GM12891 (cell line): ENCODE data around the gene AHCYL1.

ENCODE experiments used
- DNase-seq: peaks from one replicate; pipeline ENCODE4 v3.0.0; 2011; ENCODE audit warnings: low spot score; ENCODE audit not compliant: insufficient read length
- FAIRE-seq: peaks from 2 replicates; lab custom pipeline; 2011; peaks lifted over from hg19 to GRCh38; lab: Jason Lieb, UNC
- PAX5 ChIP-seq: IDR thresholded peaks from 2 replicates; pipeline ENCODE4 v1.6.1; 2011; ENCODE audit warnings: low read length, moderate library complexity, mild to moderate bottlenecking; ENCODE audit not compliant: insufficient read depth, severe bottlenecking
- POLR2A ChIP-seq: IDR thresholded peaks from 2 replicates; pipeline ENCODE4 v1.6.1; 2011; ENCODE audit warnings: low read depth, low read length, control low read depth
- POLR2AphosphoS5 ChIP-seq: IDR thresholded peaks from 2 replicates; pipeline ENCODE4 v1.6.1; 2011; ENCODE audit warnings: low read depth, low read length, control low read depth
- POU2F2 ChIP-seq: IDR thresholded peaks from 2 replicates; pipeline ENCODE4 v1.6.1; 2011; ENCODE audit warnings: low read depth, mild to moderate bottlenecking, control low read depth, low read length, moderate library complexity
- SPI1 ChIP-seq: IDR thresholded peaks from 2 replicates; pipeline ENCODE4 v1.6.1; 2011; ENCODE audit warnings: low read depth, low read length, control low read depth
- TAF1 ChIP-seq: IDR thresholded peaks from 2 replicates; pipeline ENCODE4 v1.6.1; 2011; ENCODE audit warnings: low read depth, low read length, control low read depth

Gene AHCYL1

GRCh38 chr1:109995536-109995935 is 11.0 kb downstream of the AHCYL1 start:
- TF ChIP-seq PAX5 (no peak), POLR2AphosphoS5 (no peak), POLR2A (no peak), POU2F2 (no peak), SPI1 (no peak), TAF1 (no peak)
- FAIRE-seq: no peak
- no peak for DNase-seq

- FAIRE-seq (no peak), DNase-seq (no peak)
- no peak for TF ChIP-seq POLR2A
- TF ChIP-seq POLR2AphosphoS5: no peak
These were observed 11.9 kb downstream of the AHCYL1 start for GRCh38 chr1:109996476-109996875.

- FAIRE-seq: no peak
- no peak for TF ChIP-seq POU2F2
- TF ChIP-seq POLR2AphosphoS5: no peak
- TF ChIP-seq PAX5: no peak
- TF ChIP-seq POLR2A: no peak
- TF ChIP-seq SPI1: no peak
- TF ChIP-seq TAF1: no peak
- no peak for DNase-seq
These were observed 12.8 kb downstream of the AHCYL1 start for GRCh38 chr1:109997204-109997866.

DNA sequence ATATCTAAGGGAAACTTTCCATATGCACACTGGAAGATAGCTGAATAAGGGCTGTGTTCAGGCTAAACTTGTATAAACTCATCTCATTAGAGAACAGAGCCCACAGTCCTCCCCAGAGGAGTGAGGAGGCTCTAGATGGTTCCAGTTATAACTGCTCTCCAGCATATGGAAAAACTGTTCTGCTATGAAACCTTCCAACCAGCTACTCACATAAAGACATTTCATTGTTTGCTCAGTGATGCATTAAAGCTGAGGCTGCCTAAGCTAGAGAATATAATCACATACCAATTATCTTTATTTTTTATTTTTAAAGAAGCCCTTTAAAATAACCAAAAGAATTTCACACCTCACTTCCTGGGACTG is 13.3 kb downstream of the AHCYL1 start:
- FAIRE-seq (no peak), DNase-seq (no peak)
- TF ChIP-seq POU2F2 (no peak), TAF1 (no peak), POLR2A (no peak), PAX5 (no peak), POLR2AphosphoS5 (no peak), SPI1 (no peak)

GRCh38 chr1:110002695-110003094 is 18.1 kb downstream of the AHCYL1 start:
- FAIRE-seq (no peak), DNase-seq (no peak)
- TF ChIP-seq POLR2AphosphoS5 (no peak), TAF1 (no peak)

- FAIRE-seq (peak; percentile 85), DNase-seq (no peak)
- TF ChIP-seq SPI1 (no peak), PAX5 (no peak), POLR2A (no peak), POLR2AphosphoS5 (no peak), TAF1 (no peak), POU2F2 (no peak)
These were observed 19.3 kb downstream of the AHCYL1 start for GRCh38 chr1:110003747-110004428.

DNA sequence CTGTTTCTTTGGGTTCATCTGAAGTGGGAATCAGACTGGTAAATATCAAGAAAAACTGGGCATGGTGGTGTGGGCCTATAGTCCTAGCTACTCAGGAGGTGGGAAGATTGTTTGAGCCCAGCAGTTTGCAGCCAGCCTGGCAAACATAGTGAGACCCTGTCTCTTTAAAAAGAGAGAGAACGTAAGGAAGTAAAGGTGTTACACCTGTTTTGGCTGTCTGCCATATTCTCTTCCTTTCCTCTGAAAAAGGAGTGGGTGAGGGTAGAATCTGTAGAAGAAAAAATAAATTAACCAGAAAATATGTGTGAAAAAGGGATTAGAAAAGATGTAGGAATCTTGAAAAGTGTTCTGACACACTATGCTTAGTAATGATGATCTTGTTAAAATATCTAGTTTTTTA is 20.0 kb downstream of the AHCYL1 start:
- TF ChIP-seq SPI1: no peak
- no peak for TF ChIP-seq POLR2A
- no peak for TF ChIP-seq PAX5
- TF ChIP-seq POLR2AphosphoS5: no peak
- no peak for TF ChIP-seq TAF1
- no peak for TF ChIP-seq POU2F2
- DNase-seq (no peak), FAIRE-seq (no peak)

DNA sequence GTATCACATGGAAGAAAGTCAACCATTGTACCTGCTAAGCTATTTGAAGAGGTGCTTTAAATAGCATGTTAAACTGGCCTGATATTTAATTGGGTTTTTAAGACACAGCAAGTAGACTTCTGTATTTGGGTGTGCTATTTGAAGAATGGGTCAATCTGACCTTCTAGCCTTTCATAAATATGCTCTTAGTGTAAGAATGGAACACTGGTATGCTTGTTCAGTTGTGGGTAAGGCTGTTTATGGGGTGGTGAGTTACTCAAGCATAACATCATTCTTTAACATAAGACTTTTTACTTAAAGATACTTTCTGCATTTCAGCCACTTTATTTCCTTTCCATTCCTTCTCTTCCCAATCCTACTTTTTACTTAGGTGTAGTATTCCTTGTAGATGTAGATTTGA is 21.4 kb downstream of the AHCYL1 start:
- TF ChIP-seq SPI1 (no peak), PAX5 (no peak), POLR2A (no peak), POU2F2 (no peak)

GRCh38 chr1:110006516-110006915 is 22.0 kb downstream of the AHCYL1 start:
- no peak for FAIRE-seq

More for the DNA sequence above, 21.4 kb downstream of the AHCYL1 start:
- no peak for FAIRE-seq
- DNase-seq: no peak

GRCh38 chr1:110007046-110007830 is 22.7 kb downstream of the AHCYL1 start:
- no peak for FAIRE-seq

More at GRCh38 chr1:110006516-110006915, 22.0 kb downstream of the AHCYL1 start:
- TF ChIP-seq SPI1 (no peak), PAX5 (no peak), POLR2AphosphoS5 (no peak), TAF1 (no peak), POU2F2 (no peak), POLR2A (no peak)
- DNase-seq: no peak

More at GRCh38 chr1:110007046-110007830, 22.7 kb downstream of the AHCYL1 start:
- TF ChIP-seq TAF1 (no peak), POLR2AphosphoS5 (no peak), SPI1 (no peak), POU2F2 (no peak), POLR2A (no peak), PAX5 (no peak)
- no peak for DNase-seq
